ENCODE data around the gene GFI1. TPM values are rescaled to one million over a fixed set of nuclear protein-coding genes. Genes with fewer than 3 reads are reported as not detected.

GFI1 gene
- total and polyA plus RNA-seq, 2 of the 13 experiments (the other 11 are each of a cell fraction or from before 2014, with no cell fraction given) = 10.3 to 10.5 TPM

DNA sequence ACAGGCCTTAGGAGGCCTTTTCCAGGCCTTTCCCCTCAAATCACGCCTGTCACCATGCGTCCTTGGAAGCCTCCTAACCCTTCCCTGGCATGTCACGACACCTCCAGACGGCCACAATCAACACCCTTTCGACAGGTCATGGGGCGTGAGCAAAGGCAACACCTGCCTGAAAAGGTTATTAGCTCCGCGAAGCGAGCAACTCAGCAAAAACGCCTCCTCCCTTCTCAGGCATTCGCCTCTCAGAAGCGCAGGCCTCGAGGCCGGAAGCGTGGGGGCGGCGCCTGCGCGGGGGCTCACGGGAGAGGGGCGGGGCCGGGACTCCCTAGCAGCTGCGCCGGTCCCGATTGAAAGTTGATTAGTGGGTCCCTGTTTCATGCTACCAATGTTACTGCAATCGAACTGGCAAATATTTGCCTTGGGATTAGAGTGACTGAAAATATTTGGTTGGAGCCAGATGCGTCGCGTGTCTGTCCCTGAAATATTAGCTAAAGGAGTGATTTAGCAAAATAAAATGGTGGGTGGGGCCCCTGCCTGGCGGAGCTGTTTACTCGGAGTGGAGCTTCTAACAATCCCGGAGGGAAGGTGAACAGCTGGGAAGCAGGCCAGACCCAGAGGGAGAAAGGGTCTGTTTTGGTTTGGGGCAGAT is 44.9 kb downstream of the GFI1 start (continued):
- TF ChIP-seq ZNF367 (CRISPR knock-in tag; IDR thresholded peaks at IDR 0.05; ENCODE audit: borderline replicate concordance) (no peak), ZSCAN29 (CRISPR knock-in tag; conservative IDR thresholded peaks at IDR 0.05) (0 out of 2 replicates have a peak, but pooled peaks have one; percentile 43), ZNF468 (CRISPR knock-in tag; IDR thresholded peaks at IDR 0.05) (no peak; the same call in 1 of the 2 replicates), TCF7 (IDR thresholded peaks at IDR 0.05; ENCODE audit: low read depth) (peak; percentile 57), DPF2 (CRISPR knock-in tag; IDR thresholded peaks at IDR 0.05; ENCODE audit: borderline replicate concordance, low read depth) (peak; percentile 37; the same call in 1 of the 2 replicates), NR2F2 (IDR thresholded peaks at IDR 0.05; ENCODE audit: borderline replicate concordance, low read depth) (no peak), TARDBP (CRISPR knock-in tag; IDR thresholded peaks at IDR 0.05) (peak; percentile 81), NFATC3 (CRISPR knock-in tag; IDR thresholded peaks at IDR 0.05) (no peak), ZNF674 (CRISPR knock-in tag; IDR thresholded peaks at IDR 0.05; ENCODE audit: low read depth) (no peak), CREB3 (CRISPR knock-in tag; IDR thresholded peaks at IDR 0.05) (0 out of 2 replicates have a peak, but pooled peaks have one; percentile 54), FOXK1 (CRISPR knock-in tag; IDR thresholded peaks at IDR 0.05; ENCODE audit: borderline replicate concordance, low read depth) (peak; percentile 73; the same call in 1 of the 2 replicates), HDAC1 (CRISPR knock-in tag; IDR thresholded peaks at IDR 0.05) (peak; percentile 94), MAFK (conservative IDR thresholded peaks at IDR 0.05 in 1 of 2, IDR thresholded peaks at IDR 0.05 in 1 of 2; ENCODE audit: low read length in 2 of 2) (peak; percentile 50 to 65), HNRNPLL (IDR thresholded peaks at IDR 0.05; ENCODE audit: low read depth, low read length, poor library complexity, severe bottlenecking) (peak; percentile 56), TP53 (CRISPR knock-in tag; conservative IDR thresholded peaks at IDR 0.05) (no peak), RAD51 (IDR thresholded peaks at IDR 0.05; ENCODE audit: borderline replicate concordance) (no peak), TRIM22 (IDR thresholded peaks at IDR 0.05) (no peak), CCDC6 (CRISPR knock-in tag; IDR thresholded peaks at IDR 0.05) (peak; percentile 58; the same call in 1 of the 2 replicates), CBX1 (IDR thresholded peaks at IDR 0.05; ENCODE audit: low read depth) (peak; percentile 47), ARNT (IDR thresholded peaks at IDR 0.05) (no peak), NCOA2 (CRISPR knock-in tag; IDR thresholded peaks at IDR 0.05) (peak; percentile 86), LCORL (IDR thresholded peaks at IDR 0.05) (peak; percentile 90), LCORL (CRISPR knock-in tag; IDR thresholded peaks at IDR 0.05) (no peak; the same call in 1 of the 2 replicates)
- TF ChIP-seq, protein P1, sequence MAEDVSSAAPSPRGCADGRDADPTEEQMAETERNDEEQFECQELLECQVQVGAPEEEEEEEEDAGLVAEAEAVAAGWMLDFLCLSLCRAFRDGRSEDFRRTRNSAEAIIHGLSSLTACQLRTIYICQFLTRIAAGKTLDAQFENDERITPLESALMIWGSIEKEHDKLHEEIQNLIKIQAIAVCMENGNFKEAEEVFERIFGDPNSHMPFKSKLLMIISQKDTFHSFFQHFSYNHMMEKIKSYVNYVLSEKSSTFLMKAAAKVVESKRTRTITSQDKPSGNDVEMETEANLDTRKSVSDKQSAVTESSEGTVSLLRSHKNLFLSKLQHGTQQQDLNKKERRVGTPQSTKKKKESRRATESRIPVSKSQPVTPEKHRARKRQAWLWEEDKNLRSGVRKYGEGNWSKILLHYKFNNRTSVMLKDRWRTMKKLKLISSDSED (CRISPR knock-in tag; IDR thresholded peaks at IDR 0.05) = 0 out of 2 replicates have a peak, but pooled peaks have one; percentile 39
- TF ChIP-seq, protein P2, sequence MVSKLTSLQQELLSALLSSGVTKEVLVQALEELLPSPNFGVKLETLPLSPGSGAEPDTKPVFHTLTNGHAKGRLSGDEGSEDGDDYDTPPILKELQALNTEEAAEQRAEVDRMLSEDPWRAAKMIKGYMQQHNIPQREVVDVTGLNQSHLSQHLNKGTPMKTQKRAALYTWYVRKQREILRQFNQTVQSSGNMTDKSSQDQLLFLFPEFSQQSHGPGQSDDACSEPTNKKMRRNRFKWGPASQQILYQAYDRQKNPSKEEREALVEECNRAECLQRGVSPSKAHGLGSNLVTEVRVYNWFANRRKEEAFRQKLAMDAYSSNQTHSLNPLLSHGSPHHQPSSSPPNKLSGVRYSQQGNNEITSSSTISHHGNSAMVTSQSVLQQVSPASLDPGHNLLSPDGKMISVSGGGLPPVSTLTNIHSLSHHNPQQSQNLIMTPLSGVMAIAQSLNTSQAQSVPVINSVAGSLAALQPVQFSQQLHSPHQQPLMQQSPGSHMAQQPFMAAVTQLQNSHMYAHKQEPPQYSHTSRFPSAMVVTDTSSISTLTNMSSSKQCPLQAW (CRISPR knock-in tag; IDR thresholded peaks at IDR 0.05) = peak; percentile 53; the same call in 1 of the 2 replicates

Measured in HepG2 (cell line).